Naive thymus-derived CD4-positive, alpha-beta T cell (primary cell): ENCODE data around the gene DENND4A. TPM values are rescaled to one million over a fixed set of nuclear protein-coding genes. Genes with fewer than 3 reads are reported as not detected.
"Not testable (repeated sequence)": the region's sequence is repeated elsewhere in the genome, so short reads cannot be mapped to it uniquely, and the experiment has no call there.

Source experiments
- ATAC-seq: fragments of 150-1000 bp; cut with Tn5 transposase; 2 replicates; pipeline ENCODE4 v1.10.0; 2021; ENCODE audit warnings: mild to moderate bottlenecking, moderate library complexity
- CTCF ChIA-PET: fragments of 350-600 bp; sonication (Branson Sonifier 250); formaldehyde crosslinking; loops from one replicate; lab custom pipeline; 2021; ENCODE audit warnings: antibody characterized with exemption; lab: Charles Lee
- POLR2A ChIA-PET: fragments of 350-600 bp; sonication (Branson Sonifier 250); formaldehyde crosslinking; loops from one replicate; lab custom pipeline; 2021; ENCODE audit warnings: antibody characterized with exemption, inconsistent platforms; lab: Charles Lee
- DNase-seq, 9 donors: peaks; one replicate each; pipeline versions ENCODE4 v3.0.0 to v3.0.0-alpha.2; 2020 to 2022; ENCODE audit warnings: mixed read lengths in 1 of 9
- H3K27ac ChIP-seq: one replicate; pipeline ENCODE4 v1.7.0; 2013; ENCODE audit warnings: mild to moderate bottlenecking, low read depth, low read length, moderate library complexity
- H3K27me3 ChIP-seq, 2 donors: one replicate each; pipeline ENCODE4 v1.7.0; 2013; ENCODE audit warnings: low read length in 2 of 2, mild to moderate bottlenecking in 2 of 2, moderate library complexity in 2 of 2; ENCODE audit not compliant: control insufficient read depth in 2 of 2, insufficient read depth in 2 of 2
- H3K36me3 ChIP-seq, 3 experiments: 1 replicate in 2 of 3; 2 replicates in 1 of 3; pipeline ENCODE4 v1.7.0; 2013; ENCODE audit warnings: low read length in 3 of 3, mild to moderate bottlenecking in 3 of 3, moderate library complexity in 1 of 3; ENCODE audit not compliant: insufficient read depth in 3 of 3, control insufficient read depth in 2 of 3
- H3K4me1 ChIP-seq, 2 donors: one replicate each; pipeline ENCODE4 v1.7.0; 2013; ENCODE audit warnings: low read length in 2 of 2, mild to moderate bottlenecking in 2 of 2, moderate library complexity in 1 of 2; ENCODE audit not compliant: control insufficient read depth in 2 of 2, insufficient read depth in 2 of 2
- H3K4me3 ChIP-seq: 2 replicates; pipeline ENCODE4 v1.7.0; 2013; ENCODE audit warnings: mild to moderate bottlenecking, low read length
- H3K9me3 ChIP-seq, 3 experiments: 1 replicate in 2 of 3; 2 replicates in 1 of 3; pipeline ENCODE4 v1.7.0; 2013; ENCODE audit warnings: low read length in 3 of 3; ENCODE audit not compliant: control insufficient read depth in 2 of 3
- H3K27ac Mint-ChIP-seq, 9 donors: one replicate each; pipeline ENCODE4 v1.8.0; 2020 to 2022; ENCODE audit warnings: mixed read lengths in 9 of 9, mild to moderate bottlenecking in 8 of 9, moderate library complexity in 5 of 9, inconsistent platforms in 2 of 9
- H3K27me3 Mint-ChIP-seq, 5 donors: one replicate each; pipeline ENCODE4 v1.8.0; 2021 to 2022; ENCODE audit warnings: mixed read lengths in 5 of 5, mild to moderate bottlenecking in 1 of 5
- H3K36me3 Mint-ChIP-seq, 5 donors: one replicate each; pipeline ENCODE4 v1.8.0; 2020 to 2022; ENCODE audit warnings: mixed read lengths in 5 of 5, mild to moderate bottlenecking in 3 of 5, inconsistent platforms in 1 of 5
- H3K4me1 Mint-ChIP-seq, 7 donors: one replicate each; pipeline ENCODE4 v1.8.0; 2020 to 2022; ENCODE audit warnings: mixed read lengths in 7 of 7, mild to moderate bottlenecking in 3 of 7, inconsistent platforms in 1 of 7
- H3K4me3 Mint-ChIP-seq, 10 donors: one replicate each; pipeline ENCODE4 v1.8.0; 2020 to 2022; ENCODE audit warnings: mild to moderate bottlenecking in 10 of 10, mixed read lengths in 10 of 10, moderate library complexity in 6 of 10, inconsistent platforms in 2 of 10
- H3K9me3 Mint-ChIP-seq, 11 donors: one replicate each; pipeline ENCODE4 v1.8.0; 2020 to 2022; ENCODE audit warnings: mixed read lengths in 11 of 11, mild to moderate bottlenecking in 4 of 11, inconsistent platforms in 1 of 11, moderate library complexity in 1 of 11
- intact Hi-C, 2 donors: fragments of 100-400 bp; cut with micrococcal nuclease; formaldehyde crosslinking; loops; one replicate each; pipeline ENCODE4 v1.15.1; 2023
- polyA plus RNA-seq, 2 donors: library from polyadenylated mRNA; unstranded; fragments of 300-500 nt; fragmentation: Illumina TruSeq; gene quantifications; one replicate each; pipeline ENCODE4 v1.2.3, GENCODE V29; 2021
- total RNA-seq, 6 experiments: library from RNA in 5 of 6; stranded (reverse) in 5 of 6; gene quantifications; 1 replicate in 5 of 6; 2 replicates in 1 of 6; pipeline ENCODE4 v1.2.3 and lab custom pipeline; 2021 to 2026

The DENND4A gene
- total and polyA plus RNA-seq, 7 experiments from 2014 or later = 14.1 to 67.9 (median 59.1) TPM

- H3K36me3 ChIP-seq, H3K9me3 ChIP-seq, H3K27me3 Mint-ChIP-seq, H3K4me3 ChIP-seq, H3K27me3 ChIP-seq, H3K27ac ChIP-seq, H3K9me3 Mint-ChIP-seq, ATAC-seq, DNase-seq, intact Hi-C loops: not testable (repeated sequence)
- Mint-ChIP-seq H3K4me3 (peak overlapping the region in 1 of 10 donors; percentile 2), H3K27ac (peak overlapping the region in 6 of 9 donors; percentile 37 to 81 (median 69)), H3K4me1 (peaks cover 18 to 39% (median 29%) of the 10 kb centered on the region in 7 donors), H3K36me3 (peaks cover 4 to 20% (median 5%) of the 10 kb centered on the region in 5 donors)
- CTCF ChIA-PET = interaction anchor here (0.7 kb wide), 1 partner anchor 48 kb away, joined by 4 read pairs; no protein-coding TSS in a partner anchor
- POLR2A ChIA-PET = interaction anchor here (0.7 to 1.4 kb wide), 3 partner anchors 20 to 258 kb away, joined by 3 to 4 read pairs (median 4); partner anchors contain the start of gene DENND4A
- peaks cover 12 to 20% of the 10 kb centered on the region in 2 donors for H3K4me1 ChIP-seq
Measured at GRCh38 chr15:65814271-65814670, 22.2 kb upstream of the DENND4A start.

GRCh38 chr15:65812916-65813315 is 20.8 kb upstream of the DENND4A start:
- ATAC-seq (no peak), DNase-seq (no peak)
- H3K36me3 Mint-ChIP-seq = peaks cover 4 to 16% (median 5%) of the 10 kb centered on the region in 5 donors
- peaks cover 0 to 10% (median 5%) of the 10 kb centered on the region in 11 donors for H3K9me3 Mint-ChIP-seq
- CTCF ChIA-PET = interaction anchor here (0.6 to 0.7 kb wide), 2 partner anchors 29 to 57 kb away, joined by 3 read pairs; no protein-coding TSS in a partner anchor
- peaks cover 8 to 28% (median 17%) of the 10 kb centered on the region in 7 donors for H3K4me1 Mint-ChIP-seq
- H3K27ac Mint-ChIP-seq = peak overlapping the region in 2 of 9 donors; percentile 59 to 67
- Histone ChIP-seq H3K36me3 (no peaks in the 10 kb centered on the region), H3K9me3 (peaks cover 0 to 6% (median 0%) of the 10 kb centered on the region in 3 experiments), H3K4me3 (no peak overlapping the region), H3K27me3 (no peaks in the 10 kb centered on the region), H3K4me1 (peaks cover under 1 to 14% of the 10 kb centered on the region in 2 donors), H3K27ac (no peak overlapping the region)
- H3K4me3 Mint-ChIP-seq = no peak overlapping the region
- POLR2A ChIA-PET = interaction anchor here (0.9 to 1.4 kb wide), 3 partner anchors 8 to 22 kb away, joined by 3 to 4 read pairs (median 4); no protein-coding TSS in a partner anchor
- H3K27me3 Mint-ChIP-seq = no peaks in the 10 kb centered on the region
- intact Hi-C loops = no loop called here

- no peak overlapping the region for H3K4me3 Mint-ChIP-seq
- intact Hi-C loops = no loop called here
- Histone ChIP-seq H3K36me3 (no peaks in the 10 kb centered on the region), H3K4me3 (no peak overlapping the region), H3K27ac (no peak overlapping the region), H3K4me1 (peaks cover 0 to 10% of the 10 kb centered on the region in 2 donors), H3K9me3 (peaks cover 0 to 6% (median 0%) of the 10 kb centered on the region in 3 experiments), H3K27me3 (no peaks in the 10 kb centered on the region)
- no peak for ATAC-seq
- H3K36me3 Mint-ChIP-seq = peaks cover 4 to 18% (median 5%) of the 10 kb centered on the region in 5 donors
- no peak for DNase-seq
- H3K27me3 Mint-ChIP-seq = no peaks in the 10 kb centered on the region
- peaks cover 0 to 10% (median 5%) of the 10 kb centered on the region in 11 donors for H3K9me3 Mint-ChIP-seq
- H3K4me1 Mint-ChIP-seq = peaks cover 11 to 29% (median 19%) of the 10 kb centered on the region in 7 donors
- ChIA-PET CTCF (interaction anchor here (0.6 to 0.7 kb wide), 2 partner anchors 29 to 58 kb away, joined by 3 read pairs; no protein-coding TSS in a partner anchor), POLR2A (interaction anchor here (0.9 to 1.4 kb wide), 2 partner anchors 14 to 22 kb away, joined by 3 to 4 read pairs; no protein-coding TSS in a partner anchor)
- peak overlapping the region in 6 of 9 donors; percentile 5 to 67 (median 32) for H3K27ac Mint-ChIP-seq
Measured at GRCh38 chr15:65812467-65812866, 20.4 kb upstream of the DENND4A start.

GRCh38 chr15:65811835-65812234 is 19.7 kb upstream of the DENND4A start:
- no peaks in the 10 kb centered on the region for H3K36me3 ChIP-seq
- POLR2A ChIA-PET = interaction anchor here (0.9 to 1.4 kb wide), 2 partner anchors 15 to 21 kb away, joined by 3 to 4 read pairs; no protein-coding TSS in a partner anchor
- peaks cover 12 to 26% (median 20%) of the 10 kb centered on the region in 7 donors for H3K4me1 Mint-ChIP-seq
- DNase-seq (no peak), ATAC-seq (no peak)
- no peak overlapping the region for H3K4me3 Mint-ChIP-seq
- peaks cover 4 to 18% (median 5%) of the 10 kb centered on the region in 5 donors for H3K36me3 Mint-ChIP-seq
- H3K4me3 ChIP-seq = no peak overlapping the region
- H3K27me3 Mint-ChIP-seq = no peaks in the 10 kb centered on the region
- H3K4me1 ChIP-seq = peaks cover 3 to 5% of the 10 kb centered on the region in 2 donors
- peaks cover 0 to 6% (median 0%) of the 10 kb centered on the region in 3 experiments for H3K9me3 ChIP-seq
- H3K27ac ChIP-seq = no peak overlapping the region
- peak overlapping the region in 3 of 9 donors; percentile 5 to 67 (median 16) for H3K27ac Mint-ChIP-seq
- intact Hi-C loops = no loop called here
- no peaks in the 10 kb centered on the region for H3K27me3 ChIP-seq
- H3K9me3 Mint-ChIP-seq = peaks cover 0 to 10% (median 5%) of the 10 kb centered on the region in 11 donors
- CTCF ChIA-PET = no interaction called here

- H3K4me3 Mint-ChIP-seq, H3K9me3 Mint-ChIP-seq, H3K36me3 ChIP-seq, DNase-seq, H3K27me3 ChIP-seq, intact Hi-C loops, H3K4me3 ChIP-seq, H3K27ac ChIP-seq, H3K4me1 ChIP-seq, CTCF ChIA-PET, ATAC-seq, H3K9me3 ChIP-seq, H3K27me3 Mint-ChIP-seq: not testable (repeated sequence)
- Mint-ChIP-seq H3K36me3 (peaks cover 4 to 18% (median 5%) of the 10 kb centered on the region in 5 donors), H3K27ac (peak overlapping the region in 1 of 9 donors; percentile 73), H3K4me1 (peaks cover 10 to 27% (median 19%) of the 10 kb centered on the region in 7 donors)
- POLR2A ChIA-PET = interaction anchor here (1.4 kb wide), 1 partner anchor 16 kb away, joined by 4 read pairs; no protein-coding TSS in a partner anchor
Measured at GRCh38 chr15:65811011-65811733, 19.1 kb upstream of the DENND4A start.

- DNase-seq = no peak
- ChIA-PET POLR2A (interaction anchor here (0.6 to 4.5 kb wide), 5 partner anchors 8 to 23 kb away, joined by 3 to 37 read pairs (median 5); partner anchors contain the start of gene DENND4A), CTCF (interaction anchor here (1.2 to 1.8 kb wide), 2 partner anchors 13 to 20 kb away, joined by 3 to 7 read pairs; no protein-coding TSS in a partner anchor)
- H3K27me3 Mint-ChIP-seq = no peaks in the 10 kb centered on the region
- H3K27ac Mint-ChIP-seq = peak overlapping the region in 7 of 9 donors; percentile 38 to 98 (median 69)
- peaks cover 0 to 13% (median 0%) of the 10 kb centered on the region in 5 donors for H3K36me3 Mint-ChIP-seq
- Histone ChIP-seq H3K4me1 (peaks cover 20 to 27% of the 10 kb centered on the region in 2 donors), H3K27me3 (no peaks in the 10 kb centered on the region), H3K4me3 (no peak overlapping the region), H3K9me3 (no peaks in the 10 kb centered on the region), H3K36me3 (no peaks in the 10 kb centered on the region), H3K27ac (no peak overlapping the region)
- H3K4me3 Mint-ChIP-seq = peak overlapping the region in 7 of 10 donors; percentile 5 to 94 (median 23)
- H3K4me1 Mint-ChIP-seq = peaks cover 4 to 39% (median 36%) of the 10 kb centered on the region in 7 donors
- intact Hi-C loops = loop anchor here in 1 of 2 donors (2.0 kb wide), 1 partner anchor 22 kb away; no protein-coding TSS in a partner anchor
- ATAC-seq = no peak
- H3K9me3 Mint-ChIP-seq = no peaks in the 10 kb centered on the region
Measured at GRCh38 chr15:65806397-65806796, 14.3 kb upstream of the DENND4A start.
